ENCODE results near the gene DCUN1D2.

DNA sequence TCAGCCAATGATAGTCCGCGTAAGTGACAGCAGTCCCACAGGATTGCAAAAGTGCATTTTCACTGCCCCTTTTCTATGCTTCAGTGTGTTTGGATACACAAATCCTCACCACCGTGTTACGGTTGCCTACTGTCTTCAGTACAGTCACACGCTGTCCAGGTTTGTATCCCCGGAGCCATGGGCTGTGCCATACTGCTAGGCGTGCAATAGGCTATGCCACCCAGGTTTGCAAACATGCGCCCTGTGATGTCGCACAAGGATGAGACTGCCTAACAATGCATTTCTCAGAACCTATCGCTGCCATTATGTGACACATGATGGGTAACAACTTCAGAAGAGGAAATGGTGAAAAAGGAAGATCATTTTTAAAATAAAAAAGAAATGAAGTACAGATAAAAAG, 20.4 kb downstream of the DCUN1D2 start:
- TF ChIP-seq, protein P1, sequence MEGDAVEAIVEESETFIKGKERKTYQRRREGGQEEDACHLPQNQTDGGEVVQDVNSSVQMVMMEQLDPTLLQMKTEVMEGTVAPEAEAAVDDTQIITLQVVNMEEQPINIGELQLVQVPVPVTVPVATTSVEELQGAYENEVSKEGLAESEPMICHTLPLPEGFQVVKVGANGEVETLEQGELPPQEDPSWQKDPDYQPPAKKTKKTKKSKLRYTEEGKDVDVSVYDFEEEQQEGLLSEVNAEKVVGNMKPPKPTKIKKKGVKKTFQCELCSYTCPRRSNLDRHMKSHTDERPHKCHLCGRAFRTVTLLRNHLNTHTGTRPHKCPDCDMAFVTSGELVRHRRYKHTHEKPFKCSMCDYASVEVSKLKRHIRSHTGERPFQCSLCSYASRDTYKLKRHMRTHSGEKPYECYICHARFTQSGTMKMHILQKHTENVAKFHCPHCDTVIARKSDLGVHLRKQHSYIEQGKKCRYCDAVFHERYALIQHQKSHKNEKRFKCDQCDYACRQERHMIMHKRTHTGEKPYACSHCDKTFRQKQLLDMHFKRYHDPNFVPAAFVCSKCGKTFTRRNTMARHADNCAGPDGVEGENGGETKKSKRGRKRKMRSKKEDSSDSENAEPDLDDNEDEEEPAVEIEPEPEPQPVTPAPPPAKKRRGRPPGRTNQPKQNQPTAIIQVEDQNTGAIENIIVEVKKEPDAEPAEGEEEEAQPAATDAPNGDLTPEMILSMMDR (conservative IDR thresholded peaks at IDR 0.05) = no peak
- no peak for TF ChIP-seq ZFX (IDR thresholded peaks at IDR 0.05)
